IPS DF 4.7 (cell line): ENCODE measurements around the gene ASS1.
A peak's percentile ranks its signal among the peaks of the same experiment; 100 is the strongest.

Source experiments
- DNase-seq: peaks from one replicate; pipeline ENCODE4 v3.0.0-alpha.2; 2013; ENCODE audit warnings: low spot score; ENCODE audit errors: extremely low read depth

The ASS1 gene

GRCh38 chr9:130498298-130498917, 53.6 kb downstream of the ASS1 start:
- DNase-seq, result no peak

GRCh38 chr9:130498918-130499698, 54.3 kb downstream of the ASS1 start:
- DNase-seq, result no peak

GRCh38 chr9:130499804-130500263, 55.1 kb downstream of the ASS1 start:
- DNase-seq, result no peak

GRCh38 chr9:130500340-130501180, 55.8 kb downstream of the ASS1 start:
- DNase-seq, result no peak

GRCh38 chr9:130501639-130502038, 56.9 kb downstream of the ASS1 start:
- DNase-seq, result no peak

GRCh38 chr9:130508218-130508617, 63.5 kb downstream of the ASS1 start:
- DNase-seq, result no peak

GRCh38 chr9:130512199-130512598, 67.4 kb downstream of the ASS1 start:
- DNase-seq, result no peak

GRCh38 chr9:130513078-130513477, 68.3 kb downstream of the ASS1 start:
- no peak for DNase-seq

- DNase-seq, result no peak
Measured at GRCh38 chr9:130518233-130518632, 73.5 kb downstream of the ASS1 start.

GRCh38 chr9:130518943-130519799, 74.4 kb downstream of the ASS1 start:
- DNase-seq, result no peak

- DNase-seq, result no peak
Measured at GRCh38 chr9:130519927-130520326, 75.2 kb downstream of the ASS1 start.

GRCh38 chr9:130521715-130522114, 77.0 kb downstream of the ASS1 start:
- no peak for DNase-seq

- peak; percentile 53 for DNase-seq
Measured at GRCh38 chr9:130522233-130522808, 77.6 kb downstream of the ASS1 start.

GRCh38 chr9:130523921-130524320, 79.2 kb downstream of the ASS1 start:
- DNase-seq, result no peak

- DNase-seq, result no peak
Measured at GRCh38 chr9:130526193-130526853, 81.6 kb downstream of the ASS1 start.

- DNase-seq, result no peak
Measured at GRCh38 chr9:130526854-130527650, 82.3 kb downstream of the ASS1 start.

- DNase-seq, result no peak
Measured at GRCh38 chr9:130527651-130528310, 83.0 kb downstream of the ASS1 start.

GRCh38 chr9:130528674-130529073, 83.9 kb downstream of the ASS1 start:
- no peak for DNase-seq

- no peak for DNase-seq
Measured at GRCh38 chr9:130530938-130531337, 86.2 kb downstream of the ASS1 start.
